ENCODE measurements around the gene ATG4C.
"Not testable (repeated sequence)": the region's sequence is repeated elsewhere in the genome, so short reads cannot be mapped to it uniquely, and the experiment has no call there.

The ATG4C gene

GRCh38 chr1:62774971-62775595 lies 8.8 kb upstream of the ATG4C start:
- no peak for DNase-seq

DNA sequence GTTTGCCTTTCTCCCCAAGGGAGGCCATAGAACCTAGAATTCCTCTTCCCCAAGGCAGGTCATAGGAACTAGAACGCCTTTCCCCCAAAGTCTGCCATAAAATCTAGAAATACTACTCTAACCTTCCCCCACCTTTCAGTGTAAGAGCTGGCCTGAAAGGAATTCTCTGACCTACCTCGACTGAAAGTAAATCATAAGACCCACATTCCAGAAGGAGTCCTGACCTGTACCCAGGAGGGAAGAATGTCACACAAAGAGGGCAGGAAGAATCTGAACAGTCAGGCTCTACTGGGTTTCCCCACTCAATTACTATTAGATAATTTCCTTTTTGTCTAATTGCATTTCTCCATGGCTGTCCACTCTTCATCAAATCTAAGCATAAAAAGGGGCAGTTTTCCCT lies 5.7 kb upstream of the ATG4C start:
- DNase-seq: no peak

DNA sequence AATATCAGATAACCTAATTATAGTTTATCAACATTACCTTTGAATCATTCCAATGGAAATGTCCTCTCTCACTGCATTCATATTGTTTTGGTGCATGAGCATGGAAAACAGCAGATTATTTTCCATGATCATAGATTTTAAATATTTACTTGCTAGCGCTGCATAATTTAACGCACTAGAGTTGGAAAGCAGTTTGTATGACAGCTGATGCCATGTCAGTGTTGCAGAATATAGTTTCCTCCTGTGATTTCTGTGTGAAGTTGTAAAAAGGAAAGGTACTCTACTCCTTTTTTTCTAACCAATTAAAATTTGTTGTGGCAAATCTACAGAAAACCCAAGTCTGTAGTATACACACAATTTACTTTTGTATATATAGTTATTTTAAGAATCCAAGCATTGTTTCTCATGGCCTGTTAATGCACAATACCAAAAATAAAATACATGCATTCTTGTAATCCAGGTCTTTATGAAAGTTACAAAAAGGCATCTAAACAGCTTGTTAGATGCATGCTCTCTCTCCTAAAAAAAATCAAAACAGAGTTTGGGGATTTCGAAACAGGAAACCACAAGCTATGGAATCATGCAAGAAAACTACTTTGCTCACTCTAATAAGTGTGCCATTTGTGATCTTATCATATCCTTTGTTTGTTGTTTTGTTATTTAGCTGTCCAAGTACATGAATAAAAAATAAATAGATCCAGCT lies 1.9 kb upstream of the ATG4C start:
- DNase-seq: no peak

DNA sequence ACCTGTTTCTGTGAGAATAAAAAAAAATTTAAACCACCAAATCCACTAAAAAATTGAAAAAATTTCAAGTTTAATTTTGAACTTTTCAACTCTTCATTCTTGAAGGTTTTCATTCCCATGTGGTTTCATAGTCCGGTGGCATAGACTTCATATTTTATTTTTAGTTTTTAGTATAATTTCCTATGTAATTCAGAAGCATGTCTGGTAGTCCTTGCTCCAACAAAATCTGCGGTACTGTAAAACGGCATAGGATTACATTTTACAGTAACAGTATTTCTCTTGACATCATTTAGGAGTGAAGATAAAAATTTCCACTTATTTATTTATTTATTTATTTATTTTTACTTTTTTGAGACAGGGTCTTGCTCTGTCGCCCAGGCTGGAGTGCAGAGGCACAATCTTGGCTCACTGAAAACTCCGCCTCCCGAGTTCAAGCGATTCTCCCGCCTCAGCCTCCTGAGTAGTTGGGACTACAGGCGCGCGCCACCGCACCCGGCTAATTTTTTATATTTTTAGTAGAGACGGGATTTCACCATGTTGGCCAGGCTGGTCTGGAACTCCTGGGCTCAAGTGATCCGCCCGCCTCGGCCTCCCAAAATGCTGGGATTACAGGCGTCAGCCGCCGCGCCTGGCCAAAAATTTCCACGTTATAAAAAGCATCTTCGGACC lies 1.3 kb upstream of the ATG4C start:
- not testable (repeated sequence) for DNase-seq

DNA sequence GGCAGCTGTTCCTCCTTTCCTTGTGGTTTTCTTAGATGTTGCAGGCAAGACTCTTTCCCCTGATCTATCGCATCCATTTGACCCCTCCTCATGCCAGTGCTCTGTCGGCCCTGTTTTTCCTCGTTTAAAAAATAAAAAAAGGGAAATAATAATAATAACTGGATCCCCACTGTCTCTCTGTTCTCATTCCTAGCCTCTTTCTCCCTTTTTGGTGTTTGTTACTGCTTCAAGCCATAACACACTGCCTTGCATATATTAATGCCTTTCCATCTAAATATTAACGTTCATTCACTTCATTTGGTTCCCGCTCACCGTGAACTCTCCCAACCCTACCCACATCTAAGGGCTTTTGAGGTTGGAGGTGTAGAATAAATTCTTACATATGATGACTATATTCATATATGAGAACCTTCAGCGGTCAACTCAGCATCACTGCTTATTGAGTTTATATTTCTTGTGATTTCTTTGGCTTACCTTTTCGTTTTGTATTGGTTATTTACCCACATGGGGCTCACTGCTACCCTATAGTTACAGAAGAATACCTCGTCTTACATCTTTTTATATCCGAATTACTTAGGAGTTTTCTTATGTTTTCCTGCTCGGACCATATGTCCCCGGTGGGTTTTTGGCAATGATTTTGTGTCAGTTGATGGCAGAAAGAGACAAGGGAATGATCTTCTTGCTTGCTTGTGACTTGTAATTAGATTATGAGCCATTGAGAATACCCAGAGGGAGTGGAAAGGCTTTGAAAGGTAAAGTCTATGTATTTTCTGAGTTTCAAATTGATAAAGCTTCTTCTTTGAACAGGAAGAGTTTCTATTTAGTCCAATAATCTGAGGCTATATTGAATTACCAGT lies 805 bp downstream of the ATG4C start:
- peak; percentile 18 for DNase-seq

DNA sequence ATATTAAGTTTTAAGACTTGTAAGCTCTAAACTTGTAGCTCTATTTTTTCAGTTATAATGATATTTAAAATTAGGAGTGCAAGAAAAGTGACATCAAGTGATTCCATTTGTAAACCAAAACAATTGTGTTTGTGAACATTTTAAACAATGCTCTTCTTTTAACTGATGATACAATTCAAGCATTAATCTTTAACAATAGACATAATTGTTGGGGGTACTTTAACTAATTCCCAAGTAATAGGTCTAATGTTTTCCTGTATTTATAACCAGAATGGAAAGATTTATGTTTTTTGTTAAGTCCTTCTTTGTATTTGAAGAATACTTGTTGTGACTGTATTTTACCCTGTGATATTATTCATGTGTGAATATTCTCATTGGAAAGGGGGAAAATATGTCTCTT lies 6.8 kb downstream of the ATG4C start:
- no peak for DNase-seq

DNA sequence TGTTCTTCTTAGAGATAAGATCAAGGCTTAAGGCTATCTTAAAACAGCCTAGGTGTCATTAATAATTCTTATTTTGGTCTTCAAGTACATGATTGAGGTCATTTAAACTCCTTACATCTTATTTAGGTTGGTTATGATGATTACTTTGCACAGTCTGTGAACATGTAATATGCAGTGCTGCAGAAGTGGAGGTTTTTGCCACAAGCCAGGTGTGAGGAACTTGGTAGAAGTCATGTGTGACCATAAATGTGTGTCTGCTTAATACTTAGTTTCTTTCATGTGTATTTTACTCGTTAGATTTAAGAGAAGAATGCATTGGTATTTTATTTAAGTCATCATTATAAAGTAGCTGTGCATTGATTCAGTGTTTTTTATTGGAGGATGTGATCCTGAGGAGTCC lies 10.1 kb downstream of the ATG4C start:
- DNase-seq: no peak

- no peak for DNase-seq
Observed at GRCh38 chr1:62796221-62796620, 12.3 kb downstream of the ATG4C start.

GRCh38 chr1:62799688-62800087 lies 15.8 kb downstream of the ATG4C start:
- no peak for DNase-seq

DNA sequence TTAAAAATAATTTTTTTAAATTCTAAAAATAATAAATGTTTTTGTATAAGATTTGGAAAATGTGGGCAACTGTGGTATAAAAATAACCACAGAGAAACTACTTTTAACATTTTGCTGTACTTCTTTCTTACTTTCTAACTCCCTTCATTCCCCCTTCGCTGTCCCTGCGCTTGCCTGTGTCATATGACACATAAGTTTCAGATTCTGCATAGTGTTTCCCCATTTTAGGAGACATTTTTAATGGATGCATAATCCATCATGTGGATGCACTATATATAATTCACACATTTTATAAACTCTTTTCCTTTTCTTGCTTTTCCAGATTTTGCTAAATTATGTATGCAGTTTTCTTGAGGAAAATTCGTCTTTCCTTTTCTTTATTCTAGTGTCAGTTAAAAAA lies 16.3 kb downstream of the ATG4C start:
- no peak for DNase-seq

GRCh38 chr1:62800825-62801306 lies 16.9 kb downstream of the ATG4C start:
- DNase-seq: peak; percentile 61

GRCh38 chr1:62809788-62810187 lies 25.9 kb downstream of the ATG4C start:
- DNase-seq: no peak

- no peak for DNase-seq
Observed at GRCh38 chr1:62810420-62811274, 26.7 kb downstream of the ATG4C start.

GRCh38 chr1:62823556-62823955 lies 39.6 kb downstream of the ATG4C start:
- DNase-seq: no peak

DNA sequence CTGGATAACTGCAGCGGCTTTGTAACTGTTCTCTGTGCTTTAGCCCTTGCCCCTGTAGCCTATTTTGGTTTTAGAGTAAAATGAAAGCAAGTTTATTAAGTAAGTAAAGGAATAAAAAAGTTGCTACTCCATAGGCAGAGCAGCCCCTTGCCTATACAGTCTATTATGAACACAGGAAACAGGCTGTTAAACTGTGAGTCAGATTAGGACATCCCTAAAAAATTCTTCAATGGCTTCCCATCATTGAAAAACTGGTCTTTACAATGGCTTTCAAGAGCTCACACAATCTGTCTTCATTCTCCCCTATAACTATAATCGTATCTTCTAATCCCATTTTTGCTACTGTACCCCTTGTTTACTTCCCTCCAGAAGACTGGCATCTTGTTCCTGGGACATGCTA lies 43.0 kb downstream of the ATG4C start:
- DNase-seq: no peak

- not testable (repeated sequence) for DNase-seq
Observed at GRCh38 chr1:62827786-62828185, 43.9 kb downstream of the ATG4C start.

GRCh38 chr1:62832276-62832675 lies 48.3 kb downstream of the ATG4C start:
- no peak for DNase-seq

GRCh38 chr1:62833529-62833928 lies 49.6 kb downstream of the ATG4C start:
- DNase-seq: no peak

DNA sequence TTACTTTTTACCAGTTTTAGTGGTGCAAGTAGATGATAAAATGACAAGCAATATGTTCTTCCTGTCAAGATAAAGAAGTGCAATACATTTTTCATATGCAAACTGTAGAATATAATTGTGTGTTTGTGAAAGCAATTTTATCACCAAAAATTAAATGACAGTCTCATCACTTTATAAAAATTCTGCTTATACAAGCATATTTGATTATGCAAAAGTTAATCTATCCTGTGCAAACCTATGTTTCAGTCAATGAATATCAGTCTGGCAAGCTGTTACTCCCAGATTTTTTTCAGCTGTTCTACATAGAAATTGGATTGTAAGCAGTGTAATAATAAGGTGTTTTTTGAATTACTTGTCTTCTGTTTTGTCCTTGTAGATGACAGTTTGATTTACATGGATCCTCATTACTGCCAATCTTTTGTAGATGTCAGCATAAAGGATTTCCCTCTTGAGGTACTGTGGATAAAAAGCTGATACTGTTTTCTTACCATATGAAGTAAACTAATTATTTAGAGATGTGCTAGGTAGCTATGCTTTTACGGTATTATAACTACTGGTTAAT lies 50.5 kb downstream of the ATG4C start:
- no peak for DNase-seq

DNA sequence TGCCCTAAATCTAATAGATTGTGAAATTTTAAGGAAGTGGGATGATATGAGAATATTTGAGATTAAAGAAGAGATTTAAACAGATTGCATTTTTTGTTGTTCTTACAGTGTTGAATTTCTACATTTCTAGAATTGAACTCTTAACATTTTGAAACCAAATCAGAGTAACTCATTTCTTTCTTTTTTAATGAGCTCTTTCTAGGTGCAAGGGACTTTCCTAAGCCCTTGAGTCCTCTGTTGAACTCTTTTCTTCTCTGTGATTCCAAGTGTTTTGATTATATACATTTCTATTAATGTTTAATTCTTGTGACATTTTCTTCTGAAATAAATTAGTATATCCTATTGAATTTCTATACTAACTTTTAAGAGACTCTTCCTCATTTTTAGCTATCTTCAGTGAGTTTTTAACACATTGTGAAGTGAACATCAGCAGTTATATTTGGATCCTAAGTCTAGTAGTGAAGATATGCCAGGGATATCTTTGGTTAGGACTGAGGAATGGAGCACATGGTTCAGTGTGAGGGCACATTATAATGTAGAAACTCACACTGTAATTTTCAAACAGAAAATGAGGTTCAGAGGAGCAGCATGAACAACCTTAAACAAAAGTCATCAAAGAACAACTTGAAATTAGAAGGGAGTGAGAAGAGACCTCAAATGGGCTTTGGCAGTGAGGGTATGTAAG lies 53.1 kb downstream of the ATG4C start:
- DNase-seq: no peak

DNA sequence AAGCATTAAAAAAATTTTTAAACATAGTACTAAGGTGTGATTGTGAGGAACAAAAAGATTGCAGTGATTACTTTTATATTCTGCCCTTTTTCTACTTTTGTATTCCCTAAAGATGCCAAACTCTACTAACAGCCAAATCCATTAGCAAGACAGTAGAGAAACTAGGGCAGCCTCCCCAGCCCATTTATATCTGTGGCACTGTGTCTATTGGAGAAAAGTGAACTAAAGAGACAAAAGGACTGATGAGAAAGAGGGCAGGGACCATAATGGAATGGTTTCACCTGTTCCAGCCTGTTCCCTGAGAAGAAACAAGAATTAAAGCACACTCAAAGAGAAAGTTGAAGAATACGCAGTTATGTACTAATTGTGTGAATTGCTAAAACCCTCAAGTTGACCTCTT lies 56.6 kb downstream of the ATG4C start:
- DNase-seq: no peak
